Measurements from ENCODE around the gene CERS6.

DNA sequence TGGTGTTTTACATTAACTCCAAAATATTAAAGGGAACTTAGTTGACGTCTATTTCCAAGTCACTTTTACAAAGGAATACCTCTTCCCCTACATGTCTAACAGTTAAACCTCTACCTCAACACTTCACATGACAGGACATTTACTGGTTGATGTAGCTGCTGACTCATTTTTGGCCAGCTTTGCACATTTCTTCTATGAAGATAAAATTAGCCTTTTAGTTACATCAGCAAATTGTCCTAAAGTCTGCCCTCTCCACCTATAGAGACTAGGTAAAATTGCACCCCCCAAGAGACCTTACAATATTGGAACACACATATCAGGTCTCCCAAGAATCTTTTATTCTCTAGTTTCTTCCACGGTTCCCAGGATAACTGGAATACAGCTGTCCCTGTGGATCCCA is 10.1 kb upstream of the CERS6 start:
- TF ChIP-seq, protein P1, sequence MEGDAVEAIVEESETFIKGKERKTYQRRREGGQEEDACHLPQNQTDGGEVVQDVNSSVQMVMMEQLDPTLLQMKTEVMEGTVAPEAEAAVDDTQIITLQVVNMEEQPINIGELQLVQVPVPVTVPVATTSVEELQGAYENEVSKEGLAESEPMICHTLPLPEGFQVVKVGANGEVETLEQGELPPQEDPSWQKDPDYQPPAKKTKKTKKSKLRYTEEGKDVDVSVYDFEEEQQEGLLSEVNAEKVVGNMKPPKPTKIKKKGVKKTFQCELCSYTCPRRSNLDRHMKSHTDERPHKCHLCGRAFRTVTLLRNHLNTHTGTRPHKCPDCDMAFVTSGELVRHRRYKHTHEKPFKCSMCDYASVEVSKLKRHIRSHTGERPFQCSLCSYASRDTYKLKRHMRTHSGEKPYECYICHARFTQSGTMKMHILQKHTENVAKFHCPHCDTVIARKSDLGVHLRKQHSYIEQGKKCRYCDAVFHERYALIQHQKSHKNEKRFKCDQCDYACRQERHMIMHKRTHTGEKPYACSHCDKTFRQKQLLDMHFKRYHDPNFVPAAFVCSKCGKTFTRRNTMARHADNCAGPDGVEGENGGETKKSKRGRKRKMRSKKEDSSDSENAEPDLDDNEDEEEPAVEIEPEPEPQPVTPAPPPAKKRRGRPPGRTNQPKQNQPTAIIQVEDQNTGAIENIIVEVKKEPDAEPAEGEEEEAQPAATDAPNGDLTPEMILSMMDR (IDR thresholded peaks at IDR 0.05) = no peak
- TF ChIP-seq POLR2A (IDR thresholded peaks at IDR 0.05) = no peak
- no peak for TF ChIP-seq EP300 (IDR thresholded peaks at IDR 0.05)
- no peak for TF ChIP-seq POLR2AphosphoS5 (IDR thresholded peaks at IDR 0.05)
